PC-9 (cell line): ENCODE data around the gene CNTNAP2.

ENCODE experiments used
- CTCF ChIP-seq: fragments of 200-600 bp; sonication (generic); conservative IDR thresholded peaks from 2 replicates; pipeline ENCODE4 v1.6.1; 2017; ENCODE audit warnings: mixed run types, antibody characterized with exemption, mild to moderate bottlenecking, moderate library complexity
- EZH2 ChIP-seq: fragments of 200-600 bp; sonication (generic); IDR thresholded peaks from 2 replicates; pipeline ENCODE4 v1.8.0; 2017; ENCODE audit warnings: antibody characterized with exemption, low read depth

- TF ChIP-seq EZH2 (no peak), CTCF (no peak)
Observed at GRCh38 chr7:146875237-146875785, 758.7 kb downstream of the CNTNAP2 start.
